ENCODE measurements around the gene OCA2. TPM values are rescaled to one million over a fixed set of nuclear protein-coding genes. Genes with fewer than 3 reads are reported as not detected.

OCA2 gene
- total and polyA plus RNA-seq, 2 of the 13 experiments (the other 11 are each of a cell fraction or from before 2014, with no cell fraction given): 0.02 to 0.05 TPM

- Histone ChIP-seq H3K36me3 (replicated peaks in 1 of 2; ENCODE audit: control insufficient read depth in 1 of 2, insufficient read depth in 2 of 2, low read length in 2 of 2) (peaks cover 16 to 47% of the 10 kb centered on the region in 2 experiments; a peak in 4 of 5 replicates), H3K27me3 (ENCODE audit: control insufficient read depth in 1 of 2, insufficient read depth in 2 of 2, low read length in 2 of 2) (no peaks in the 10 kb centered on the region), H3K79me2 (ENCODE audit: insufficient read depth, low read length) (no peaks in the 10 kb centered on the region), H3K4me1 (ENCODE audit: insufficient read depth, low read length) (no peaks in the 10 kb centered on the region), H3K27ac (ENCODE audit: extremely low read length, insufficient read depth, low read length) (no peak overlapping the region), H3K4me3 (replicated peaks in 1 of 3; ENCODE audit: insufficient read depth in 1 of 3, low read depth in 2 of 3, low read length in 3 of 3) (no peak overlapping the region), H3K4me2 (ENCODE audit: low read depth, low read length) (no peak overlapping the region), H3K9me3 (ENCODE audit: low read length) (no peaks in the 10 kb centered on the region), H3K9ac (ENCODE audit: insufficient read depth, low read depth, low read length) (no peak overlapping the region), H4K20me1 (ENCODE audit: insufficient read depth, low read length) (no peaks in the 10 kb centered on the region), H2AFZ (ENCODE audit: low read length) (no peak overlapping the region)
- no peak for DNase-seq (ENCODE audit: low spot score)
- POLR2A ChIA-PET: no interaction called here
- CTCF ChIA-PET (ENCODE audit: low intra/inter-chr PET ratio, low total read pairs): no interaction called here
- intact Hi-C loops (cut with micrococcal nuclease; ENCODE audit: unreplicated experiment): no loop called here
- TF ChIP-seq TARDBP (CRISPR knock-in tag; IDR thresholded peaks at IDR 0.05): no peak
- no peak for TF ChIP-seq ZNF589 (CRISPR knock-in tag; conservative IDR thresholded peaks at IDR 0.05)
- TF ChIP-seq ZNF343 (CRISPR knock-in tag; IDR thresholded peaks at IDR 0.05): no peak
- TF ChIP-seq ONECUT2 (CRISPR knock-in tag; IDR thresholded peaks at IDR 0.05): no peak
- no peak for TF ChIP-seq CHD4 (IDR thresholded peaks at IDR 0.05; ENCODE audit: borderline replicate concordance, low read length)
- TF ChIP-seq POLR2AphosphoS2 (IDR thresholded peaks at IDR 0.05; ENCODE audit: low read depth, low read length): no peak
- TF ChIP-seq JUND (CRISPR knock-in tag; IDR thresholded peaks at IDR 0.05): no peak
- TF ChIP-seq ARID2 (CRISPR knock-in tag; IDR thresholded peaks at IDR 0.05; ENCODE audit: borderline replicate concordance): no peak
- TF ChIP-seq MYPOP (CRISPR knock-in tag; IDR thresholded peaks at IDR 0.05): no peak
- no peak for TF ChIP-seq ZBTB21 (CRISPR knock-in tag; IDR thresholded peaks at IDR 0.05)
- no peak for FAIRE-seq
- no peak for ATAC-seq
- in situ Hi-C loops (cut with HindIII; ENCODE audit: extremely low pct_ligation_motif_present, low pct_unique_long_range_greater_than_20kb): no loop called here
- BruUV-seq (replicated peaks): no TSS peak
Measured at GRCh38 chr15:28133281-28133680, 34.2 kb upstream of the OCA2 start.

Measured in HepG2 (cell line).